ENCODE measurements around the gene PHF5A.
"Not testable (repeated sequence)": the region's sequence is repeated elsewhere in the genome, so short reads cannot be mapped to it uniquely, and the experiment has no call there.

The PHF5A gene

GRCh38 chr22:41448189-41448808 is 20.2 kb downstream of the PHF5A start:
- DNase-seq (ENCODE audit: insufficient read length, low spot score) (peak; percentile 81), FAIRE-seq (peak; percentile 99)

GRCh38 chr22:41447435-41448188 is 20.9 kb downstream of the PHF5A start:
- peak; percentile 35 for FAIRE-seq
- DNase-seq (ENCODE audit: insufficient read length, low spot score): no peak

- FAIRE-seq (peak; percentile 81), DNase-seq (ENCODE audit: insufficient read length, low spot score) (peak; percentile 47)
Observed at GRCh38 chr22:41446639-41447434, 21.7 kb downstream of the PHF5A start, which contains the start of gene TOB2. Gene TOB2, minus strand, starts transcription at chr22:41446801. Its CDS starts 9,456 bp downstream, at chr22:41437345.

DNA sequence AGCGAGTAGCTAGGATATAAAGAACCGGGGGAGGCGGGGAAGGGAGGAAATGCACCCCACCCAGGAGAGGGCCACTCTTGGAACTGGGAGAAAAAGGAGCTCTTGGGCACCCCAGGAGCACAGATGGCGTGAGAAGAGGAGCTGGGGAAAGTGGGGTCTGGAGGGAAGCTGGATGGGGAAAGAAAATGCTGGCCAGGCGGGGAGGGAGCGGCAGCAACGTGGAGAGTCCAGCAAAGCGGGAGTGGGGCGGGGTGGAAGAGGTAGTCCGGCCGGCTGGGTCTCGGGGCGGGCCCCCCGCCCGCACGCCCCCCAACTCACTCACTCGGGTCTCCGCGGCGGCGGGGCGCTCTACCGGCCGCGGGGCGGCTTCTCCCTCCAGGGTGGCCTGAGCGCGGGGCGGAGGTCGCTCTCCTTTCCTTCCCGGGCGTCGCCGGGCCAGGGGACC is 22.4 kb downstream of the PHF5A start:
- FAIRE-seq: no peak
- no peak for DNase-seq (ENCODE audit: insufficient read length, low spot score)

DNA sequence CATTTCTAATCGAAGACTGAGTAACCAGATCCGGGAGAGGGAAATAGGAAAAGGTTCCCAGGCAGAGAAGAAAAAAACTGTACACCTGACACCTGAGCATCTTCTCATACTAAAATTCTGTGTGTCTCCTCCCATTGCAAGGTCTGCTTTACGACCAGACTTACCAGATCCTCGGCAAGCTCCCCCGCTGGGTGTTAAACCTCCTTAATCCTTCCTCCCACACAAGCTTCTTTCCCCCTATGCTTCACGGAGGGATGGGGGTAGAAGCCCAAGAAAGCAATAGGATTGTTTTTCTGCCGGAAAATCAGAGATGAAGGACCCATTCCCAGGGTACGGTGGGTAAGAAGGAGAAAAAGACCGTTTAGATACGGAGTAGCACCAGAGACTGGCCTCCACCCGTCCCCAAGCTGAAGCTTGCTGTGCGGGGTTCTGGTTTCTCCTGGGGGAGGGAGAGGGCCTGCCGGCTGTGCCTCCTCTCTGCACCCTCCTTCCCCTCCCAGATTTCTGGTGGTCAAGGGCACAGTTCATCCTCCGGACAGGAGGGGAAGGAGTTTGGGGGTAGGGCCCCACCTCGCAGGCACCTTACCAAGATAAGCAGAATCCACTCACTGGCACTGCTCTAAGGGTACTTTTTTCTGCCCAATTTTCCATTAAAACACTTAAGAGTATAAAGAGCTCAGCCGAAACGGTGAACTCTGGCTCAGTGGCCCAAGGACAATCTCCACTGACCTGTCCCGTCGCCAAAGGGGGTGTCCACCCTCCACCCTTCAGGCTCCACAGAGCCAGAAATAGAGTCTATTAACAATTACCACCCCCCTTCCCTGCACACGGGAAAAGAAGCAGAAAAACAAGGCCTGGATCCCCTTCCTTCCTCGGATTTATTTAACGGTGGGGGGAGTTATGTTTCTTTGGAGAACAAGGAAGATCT is 23.1 kb downstream of the PHF5A start:
- FAIRE-seq (peak; percentile 83), DNase-seq (ENCODE audit: insufficient read length, low spot score) (no peak)

- DNase-seq (ENCODE audit: insufficient read length, low spot score): peak; percentile 81
- peak; percentile 98 for FAIRE-seq
Observed at GRCh38 chr22:41444360-41445128, 23.9 kb downstream of the PHF5A start.

- FAIRE-seq (no peak), DNase-seq (ENCODE audit: insufficient read length, low spot score) (no peak)
Observed at GRCh38 chr22:41442240-41442792, 26.2 kb downstream of the PHF5A start.

DNA sequence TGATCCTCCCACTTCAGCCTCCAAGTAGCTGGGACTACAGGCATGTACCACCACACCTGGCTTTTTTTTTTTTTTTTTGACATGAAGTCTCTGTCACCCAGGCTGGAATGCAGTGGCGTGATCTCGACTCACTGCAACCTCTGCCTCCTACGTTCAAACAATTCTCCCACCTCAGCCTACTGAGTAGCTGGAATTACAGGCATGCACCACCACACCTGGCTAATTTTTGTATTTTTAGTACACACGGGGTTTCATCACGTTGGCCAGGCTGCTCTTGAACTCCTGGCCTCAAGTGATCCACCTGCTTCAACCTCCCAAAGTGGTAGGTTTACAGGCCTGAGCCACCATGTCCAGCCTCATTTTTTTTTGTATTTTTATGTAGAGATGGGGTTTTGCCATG is 28.0 kb downstream of the PHF5A start:
- not testable (repeated sequence) for FAIRE-seq; DNase-seq (ENCODE audit: insufficient read length, low spot score)

GRCh38 chr22:41437198-41437597 is 31.3 kb downstream of the PHF5A start:
- DNase-seq (ENCODE audit: insufficient read length, low spot score) (no peak), FAIRE-seq (no peak)

GRCh38 chr22:41436322-41437113 is 32.0 kb downstream of the PHF5A start:
- no peak for DNase-seq (ENCODE audit: insufficient read length, low spot score)
- no peak for FAIRE-seq

- DNase-seq (ENCODE audit: insufficient read length, low spot score): no peak
- no peak for FAIRE-seq
Observed at GRCh38 chr22:41435560-41435959, 32.9 kb downstream of the PHF5A start.

DNA sequence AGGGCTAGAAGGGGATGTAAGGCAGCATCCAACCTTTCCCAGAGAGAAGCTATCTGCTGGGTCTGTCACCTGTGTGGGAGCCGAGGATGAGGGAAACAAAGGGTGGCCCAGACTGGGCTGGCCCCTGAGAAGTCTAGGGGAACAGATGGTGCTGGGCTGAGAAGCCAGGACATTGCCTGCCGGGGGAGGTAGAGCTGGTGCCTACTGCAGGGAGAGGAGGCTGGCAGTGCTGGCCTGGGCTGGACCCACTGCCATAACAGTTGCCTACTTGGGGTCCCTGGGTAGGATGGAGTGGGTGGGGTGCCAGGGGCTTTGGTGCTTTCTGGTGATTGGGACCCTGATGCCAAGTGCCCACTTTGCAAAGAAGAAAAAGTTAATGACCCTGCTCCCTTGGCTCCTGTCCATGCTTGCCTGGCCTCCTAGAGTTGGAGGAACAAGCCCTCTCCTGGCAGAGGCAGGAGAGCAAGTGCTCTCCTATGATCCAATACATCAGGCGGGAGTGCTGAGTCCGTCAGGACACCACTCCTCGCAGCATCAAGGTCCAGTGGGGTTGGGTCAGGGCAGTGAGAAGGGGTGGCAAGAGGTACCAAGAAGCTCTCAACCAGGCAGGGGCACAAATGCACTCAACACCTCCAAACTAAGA is 34.0 kb downstream of the PHF5A start:
- not testable (repeated sequence) for FAIRE-seq; DNase-seq (ENCODE audit: insufficient read length, low spot score)

DNA sequence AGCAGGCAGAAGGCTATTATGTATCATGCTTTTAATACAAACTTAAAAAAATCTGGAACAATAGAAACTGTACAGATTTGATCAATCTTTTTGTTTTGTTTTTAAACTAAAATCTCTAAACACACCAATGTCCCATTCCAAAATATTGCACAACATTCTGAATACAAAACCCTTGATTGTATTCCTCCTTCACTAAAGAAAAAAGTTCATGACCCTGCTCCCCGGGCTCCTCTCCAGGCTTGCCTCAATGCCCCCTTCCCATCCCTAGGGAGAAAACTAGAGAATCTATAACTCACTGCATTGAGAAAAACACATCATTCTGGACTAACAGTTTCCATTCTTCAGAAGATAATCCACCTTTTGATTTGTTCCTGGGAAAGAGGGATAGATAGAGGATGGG is 35.0 kb downstream of the PHF5A start:
- DNase-seq (ENCODE audit: insufficient read length, low spot score); FAIRE-seq: not testable (repeated sequence)

- no peak for FAIRE-seq
- no peak for DNase-seq (ENCODE audit: insufficient read length, low spot score)
Observed at GRCh38 chr22:41431656-41432055, 36.8 kb downstream of the PHF5A start.

DNA sequence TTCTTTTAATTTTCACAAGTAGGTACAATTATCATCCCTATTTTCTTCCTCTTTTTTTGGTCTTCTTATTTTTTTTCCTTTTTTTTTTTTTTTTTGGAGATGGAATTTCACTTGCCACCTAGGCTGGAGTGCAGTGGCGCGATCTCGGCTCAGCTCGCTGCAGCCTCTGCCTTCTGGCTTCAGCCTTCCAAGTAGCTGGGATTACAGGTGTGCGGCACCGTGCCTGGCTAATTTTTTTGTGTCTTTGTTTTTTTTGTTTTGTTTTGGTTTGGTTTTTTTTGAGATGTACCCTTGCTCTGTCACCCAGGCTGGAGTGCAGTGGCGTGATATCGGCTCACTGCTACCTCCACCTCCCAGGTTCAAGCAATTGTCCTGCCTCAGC is 38.5 kb downstream of the PHF5A start:
- FAIRE-seq: no peak
- DNase-seq (ENCODE audit: insufficient read length, low spot score): no peak

GRCh38 chr22:41429232-41429950 is 39.1 kb downstream of the PHF5A start:
- DNase-seq (ENCODE audit: insufficient read length, low spot score) (no peak), FAIRE-seq (no peak)

- DNase-seq (ENCODE audit: insufficient read length, low spot score) (no peak), FAIRE-seq (peak; percentile 74)
Observed at GRCh38 chr22:41425660-41426365, 42.7 kb downstream of the PHF5A start.

Measured in GM19239 (cell line).